Panc1 (cell line): Measurements from ENCODE around the gene SHROOM2.

ENCODE experiments used
- CTCF ChIP-seq: fragments of 450-650 bp; IDR thresholded peaks from 2 replicates; pipeline ENCODE4 v1.5.1; 2017; ENCODE audit warnings: mild to moderate bottlenecking
- SIN3A ChIP-seq: IDR thresholded peaks from 2 replicates; pipeline ENCODE4 v1.6.1; 2012; ENCODE audit warnings: low read depth, mild to moderate bottlenecking, low read length, moderate library complexity, borderline replicate concordance; ENCODE audit not compliant: insufficient read depth

- no peak for TF ChIP-seq SIN3A
- TF ChIP-seq CTCF = no peak
Observed at GRCh38 chrX:9785944-9786797, at the start of gene SHROOM2.
